ENCODE results near the gene SULT6B1.
"Not testable (repeated sequence)": the region's sequence is repeated elsewhere in the genome, so short reads cannot be mapped to it uniquely, and the experiment has no call there.

The SULT6B1 gene

GRCh38 chr2:37195862-37196319, 7.4 kb upstream of the SULT6B1 start:
- DNase-seq = not testable (repeated sequence)

GRCh38 chr2:37192551-37192950, 4.1 kb upstream of the SULT6B1 start:
- DNase-seq = no peak

GRCh38 chr2:37191747-37192146, 3.3 kb upstream of the SULT6B1 start:
- DNase-seq = no peak

- no peak for DNase-seq
Measured at GRCh38 chr2:37191253-37191652, 2.8 kb upstream of the SULT6B1 start.

- no peak for DNase-seq
Measured at GRCh38 chr2:37190290-37190689, 1.8 kb upstream of the SULT6B1 start.

- peak; percentile 3 for DNase-seq
Measured at GRCh38 chr2:37189452-37190153, 1.1 kb upstream of the SULT6B1 start.

GRCh38 chr2:37181726-37182684, 6.5 kb downstream of the SULT6B1 start:
- no peak for DNase-seq

- no peak for DNase-seq
Measured at GRCh38 chr2:37180640-37181039, 7.8 kb downstream of the SULT6B1 start.

- DNase-seq = no peak
Measured at GRCh38 chr2:37180006-37180639, 8.3 kb downstream of the SULT6B1 start.

- no peak for DNase-seq
Measured at GRCh38 chr2:37173741-37174140, 14.7 kb downstream of the SULT6B1 start.

GRCh38 chr2:37171624-37171950, 16.9 kb downstream of the SULT6B1 start:
- no peak for DNase-seq

- peak; percentile 1 for DNase-seq
Measured at GRCh38 chr2:37168217-37168981, 20.1 kb downstream of the SULT6B1 start.

GRCh38 chr2:37167636-37168180, 20.8 kb downstream of the SULT6B1 start:
- no peak for DNase-seq

GRCh38 chr2:37164757-37165156, 23.7 kb downstream of the SULT6B1 start:
- no peak for DNase-seq

GRCh38 chr2:37156857-37157714, 31.4 kb downstream of the SULT6B1 start, which contains the start of gene EIF2AK2:
Gene EIF2AK2, minus strand, starts transcription at chr2:37156980. Its CDS starts 9,174 bp downstream, at chr2:37147806.
- peak; percentile 73 for DNase-seq

- no peak for DNase-seq
Measured at GRCh38 chr2:37156071-37156856, 32.2 kb downstream of the SULT6B1 start.

GRCh38 chr2:37154785-37155184, 33.7 kb downstream of the SULT6B1 start:
- no peak for DNase-seq

GRCh38 chr2:37153224-37153623, 35.2 kb downstream of the SULT6B1 start:
- DNase-seq = no peak

- no peak for DNase-seq
Measured at GRCh38 chr2:37149626-37150322, 38.7 kb downstream of the SULT6B1 start.

- DNase-seq = no peak
Measured at GRCh38 chr2:37148325-37148724, 40.1 kb downstream of the SULT6B1 start.
